Uterus (tissue), 2 donors: ENCODE results near the gene ERC2.

Experiments
- POLR2A ChIP-seq, 2 donors: fragments of 450-650 bp; IDR thresholded peaks; one replicate each; pipeline ENCODE4 v1.6.1; 2016; ENCODE audit warnings: antibody characterized with exemption in 2 of 2, mild to moderate bottlenecking in 1 of 2, moderate library complexity in 1 of 2
- TF ChIP-seq, protein P1 (sequence below), 4 experiments: fragments of 200-600 bp in 2 of 4; fragments of 450-650 bp in 2 of 4; sonication (generic) in 2 of 4; IDR thresholded peaks; one replicate each; pipeline ENCODE4 v1.5.1; 2016 to 2019; ENCODE audit warnings: antibody characterized with exemption in 4 of 4, mild to moderate bottlenecking in 2 of 4, moderate library complexity in 1 of 4

DNA sequence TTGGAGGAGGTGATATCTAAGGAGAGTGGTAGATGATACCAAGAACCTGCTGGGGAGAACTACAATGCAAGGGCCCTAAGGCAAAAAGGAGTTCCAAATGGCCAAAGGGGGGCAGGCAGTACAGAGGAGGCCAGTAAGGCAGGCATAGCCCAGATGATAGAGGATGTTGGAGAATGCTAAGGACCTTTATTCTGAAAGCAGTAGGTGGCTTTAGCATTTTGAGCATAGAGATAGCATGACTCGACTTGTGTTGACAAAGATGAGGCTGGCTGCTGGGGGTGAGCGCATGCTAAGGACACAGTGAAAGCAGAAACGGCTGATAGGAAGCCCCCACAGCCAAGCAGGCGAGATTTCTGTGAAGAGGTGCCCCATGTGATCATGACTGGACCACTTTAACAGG is 419.3 kb downstream of the ERC2 start:
- TF ChIP-seq, protein P1, sequence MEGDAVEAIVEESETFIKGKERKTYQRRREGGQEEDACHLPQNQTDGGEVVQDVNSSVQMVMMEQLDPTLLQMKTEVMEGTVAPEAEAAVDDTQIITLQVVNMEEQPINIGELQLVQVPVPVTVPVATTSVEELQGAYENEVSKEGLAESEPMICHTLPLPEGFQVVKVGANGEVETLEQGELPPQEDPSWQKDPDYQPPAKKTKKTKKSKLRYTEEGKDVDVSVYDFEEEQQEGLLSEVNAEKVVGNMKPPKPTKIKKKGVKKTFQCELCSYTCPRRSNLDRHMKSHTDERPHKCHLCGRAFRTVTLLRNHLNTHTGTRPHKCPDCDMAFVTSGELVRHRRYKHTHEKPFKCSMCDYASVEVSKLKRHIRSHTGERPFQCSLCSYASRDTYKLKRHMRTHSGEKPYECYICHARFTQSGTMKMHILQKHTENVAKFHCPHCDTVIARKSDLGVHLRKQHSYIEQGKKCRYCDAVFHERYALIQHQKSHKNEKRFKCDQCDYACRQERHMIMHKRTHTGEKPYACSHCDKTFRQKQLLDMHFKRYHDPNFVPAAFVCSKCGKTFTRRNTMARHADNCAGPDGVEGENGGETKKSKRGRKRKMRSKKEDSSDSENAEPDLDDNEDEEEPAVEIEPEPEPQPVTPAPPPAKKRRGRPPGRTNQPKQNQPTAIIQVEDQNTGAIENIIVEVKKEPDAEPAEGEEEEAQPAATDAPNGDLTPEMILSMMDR (IDR thresholded peaks at IDR 0.05) = no peak
- no peak for TF ChIP-seq POLR2A (IDR thresholded peaks at IDR 0.05)
